Activated naive CD8-positive, alpha-beta T cell treated with anti-CD3 and anti-CD28 coated beads for 36 hours (primary cell): ENCODE results near the gene HERC4. TPM values are rescaled to one million over a fixed set of nuclear protein-coding genes. Genes with fewer than 3 reads are reported as not detected.
"Not testable (repeated sequence)": the region's sequence is repeated elsewhere in the genome, so short reads cannot be mapped to it uniquely, and the experiment has no call there.

Experiments
- DNase-seq: peaks from one replicate; pipeline ENCODE4 v3.0.0; 2021
- H3K27ac Mint-ChIP-seq: one replicate; pipeline ENCODE4 v1.8.0; 2022; ENCODE audit warnings: mild to moderate bottlenecking, moderate library complexity, mixed read lengths
- H3K27me3 Mint-ChIP-seq: one replicate; pipeline ENCODE4 v1.8.0; 2022; ENCODE audit warnings: mild to moderate bottlenecking, mixed read lengths
- H3K36me3 Mint-ChIP-seq: one replicate; pipeline ENCODE4 v1.8.0; 2021; ENCODE audit warnings: mild to moderate bottlenecking, mixed read lengths
- H3K4me1 Mint-ChIP-seq: one replicate; pipeline ENCODE4 v1.8.0; 2021; ENCODE audit warnings: mixed read lengths
- H3K4me3 Mint-ChIP-seq: one replicate; pipeline ENCODE4 v1.8.0; 2022; ENCODE audit warnings: mild to moderate bottlenecking, moderate library complexity, mixed read lengths
- H3K9me3 Mint-ChIP-seq: one replicate; pipeline ENCODE4 v1.8.0; 2022; ENCODE audit warnings: mixed read lengths
- total RNA-seq, 2 experiments: library from RNA; stranded (reverse); gene quantifications; one replicate each; pipeline ENCODE4 v1.2.3, GENCODE V29; 2021

HERC4 gene
- total RNA-seq, 2 experiments from 2014 or later: 38.2 to 39.9 TPM

GRCh38 chr10:68046642-68047041 is 28.4 kb downstream of the HERC4 start:
- DNase-seq: no peak
- Mint-ChIP-seq H3K27me3 (no peaks in the 10 kb centered on the region), H3K4me1 (peaks cover 46% of the 10 kb centered on the region), H3K27ac (no peak overlapping the region), H3K9me3 (no peaks in the 10 kb centered on the region), H3K4me3 (no peak overlapping the region), H3K36me3 (peaks cover 18% of the 10 kb centered on the region)

DNA sequence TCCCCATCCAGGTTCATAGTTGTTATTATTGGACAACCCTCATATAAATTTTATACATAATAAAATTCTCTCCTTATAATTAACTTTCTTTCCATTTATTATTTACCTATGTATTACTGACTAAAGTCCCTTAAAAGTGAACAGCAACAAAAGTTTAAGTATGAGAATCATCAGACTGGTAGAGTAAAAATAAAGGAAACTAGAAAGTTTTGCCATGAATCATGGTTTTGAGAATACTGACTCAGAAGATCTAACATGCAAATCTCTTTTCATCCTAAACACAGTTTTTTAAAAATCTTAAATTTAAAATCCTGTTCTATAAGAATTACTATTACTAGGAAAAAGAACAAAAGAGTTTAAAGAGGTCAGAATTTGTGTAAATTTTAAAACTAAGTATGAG is 32.1 kb downstream of the HERC4 start:
- H3K4me1 Mint-ChIP-seq: peaks cover 32% of the 10 kb centered on the region
- no peaks in the 10 kb centered on the region for H3K27me3 Mint-ChIP-seq
- peaks cover 8% of the 10 kb centered on the region for H3K36me3 Mint-ChIP-seq
- DNase-seq: no peak
- H3K9me3 Mint-ChIP-seq: no peaks in the 10 kb centered on the region
- no peak overlapping the region for H3K27ac Mint-ChIP-seq
- H3K4me3 Mint-ChIP-seq: no peak overlapping the region

DNA sequence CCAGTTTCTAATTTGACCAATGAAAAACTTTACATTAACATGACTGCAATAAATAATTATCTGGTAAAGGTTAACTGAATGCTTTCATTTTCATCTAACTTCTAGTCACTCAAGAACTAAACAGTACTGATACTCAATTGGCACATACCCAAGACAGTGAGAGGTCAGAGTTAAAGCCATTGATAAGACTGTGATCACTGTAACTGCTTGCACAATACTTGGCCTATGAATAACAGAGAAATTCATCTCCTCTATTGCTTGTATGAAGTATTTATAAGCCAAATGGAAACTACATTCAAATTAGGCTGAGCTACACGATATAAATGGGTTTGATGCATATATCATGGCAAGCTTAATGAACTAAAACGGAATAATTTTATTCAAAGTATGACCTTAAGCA is 43.0 kb downstream of the HERC4 start:
- H3K4me1 Mint-ChIP-seq: peaks cover 5% of the 10 kb centered on the region
- no peak overlapping the region for H3K27ac Mint-ChIP-seq
- DNase-seq: no peak
- H3K27me3 Mint-ChIP-seq: no peaks in the 10 kb centered on the region
- H3K4me3 Mint-ChIP-seq: no peak overlapping the region
- no peaks in the 10 kb centered on the region for H3K9me3 Mint-ChIP-seq
- H3K36me3 Mint-ChIP-seq: peaks cover 13% of the 10 kb centered on the region

DNA sequence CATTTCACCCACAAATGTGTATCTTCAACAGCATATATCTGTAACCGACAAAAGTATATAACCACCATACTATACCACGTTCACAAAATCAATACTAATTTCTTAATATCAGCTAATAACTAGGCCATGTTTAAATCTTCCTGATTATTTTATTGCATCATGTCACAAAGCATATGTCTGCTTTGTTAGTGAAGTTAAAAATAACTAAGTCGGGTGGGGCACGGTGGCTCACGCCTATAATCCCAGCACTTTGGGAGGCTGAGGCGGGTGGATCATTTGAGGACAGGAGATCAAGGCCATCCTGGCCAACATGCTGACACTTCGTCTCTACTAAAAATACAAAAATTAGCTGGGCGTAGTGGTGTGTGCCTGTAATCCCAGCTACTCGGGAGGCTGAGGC is 47.7 kb downstream of the HERC4 start:
- no peaks in the 10 kb centered on the region for H3K27me3 Mint-ChIP-seq
- no peak overlapping the region for H3K27ac Mint-ChIP-seq
- H3K9me3 Mint-ChIP-seq: no peaks in the 10 kb centered on the region
- DNase-seq: no peak
- H3K4me1 Mint-ChIP-seq: peaks cover 4% of the 10 kb centered on the region
- peaks cover 19% of the 10 kb centered on the region for H3K36me3 Mint-ChIP-seq
- no peak overlapping the region for H3K4me3 Mint-ChIP-seq

GRCh38 chr10:68023292-68023691 is 51.8 kb downstream of the HERC4 start:
- Mint-ChIP-seq H3K4me3 (no peak overlapping the region), H3K27me3 (no peaks in the 10 kb centered on the region), H3K27ac (peak overlapping the region; percentile 5), H3K9me3 (peaks cover 19% of the 10 kb centered on the region), H3K4me1 (peaks cover 4% of the 10 kb centered on the region), H3K36me3 (peaks cover 50% of the 10 kb centered on the region)
- no peak for DNase-seq

GRCh38 chr10:68022324-68022723 is 52.8 kb downstream of the HERC4 start:
- H3K27ac Mint-ChIP-seq, H3K4me1 Mint-ChIP-seq, H3K4me3 Mint-ChIP-seq, H3K27me3 Mint-ChIP-seq, DNase-seq: not testable (repeated sequence)
- Mint-ChIP-seq H3K9me3 (peaks cover 19% of the 10 kb centered on the region), H3K36me3 (peaks cover 50% of the 10 kb centered on the region)

DNA sequence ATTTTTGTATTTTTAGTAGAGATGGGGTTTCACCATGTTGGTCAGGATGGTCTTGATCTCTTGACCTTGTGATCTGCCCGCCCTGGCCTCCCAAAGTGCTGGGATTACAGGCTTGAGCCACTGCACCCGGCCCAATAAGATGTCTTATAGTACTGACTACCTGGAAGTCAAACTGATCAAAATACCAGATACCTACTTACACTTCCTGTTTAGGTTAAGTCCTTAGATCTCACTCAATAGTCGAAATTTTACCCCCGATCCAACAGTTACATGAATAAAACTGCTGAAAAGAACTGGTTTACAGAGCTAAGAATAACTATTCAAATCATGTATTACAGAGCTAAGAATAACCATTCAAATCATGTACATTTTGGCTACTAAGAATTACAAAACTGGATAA is 58.6 kb downstream of the HERC4 start:
- H3K9me3 Mint-ChIP-seq: peaks cover 14% of the 10 kb centered on the region
- H3K27ac Mint-ChIP-seq, DNase-seq, H3K27me3 Mint-ChIP-seq, H3K4me1 Mint-ChIP-seq, H3K4me3 Mint-ChIP-seq: not testable (repeated sequence)
- peaks cover 30% of the 10 kb centered on the region for H3K36me3 Mint-ChIP-seq

DNA sequence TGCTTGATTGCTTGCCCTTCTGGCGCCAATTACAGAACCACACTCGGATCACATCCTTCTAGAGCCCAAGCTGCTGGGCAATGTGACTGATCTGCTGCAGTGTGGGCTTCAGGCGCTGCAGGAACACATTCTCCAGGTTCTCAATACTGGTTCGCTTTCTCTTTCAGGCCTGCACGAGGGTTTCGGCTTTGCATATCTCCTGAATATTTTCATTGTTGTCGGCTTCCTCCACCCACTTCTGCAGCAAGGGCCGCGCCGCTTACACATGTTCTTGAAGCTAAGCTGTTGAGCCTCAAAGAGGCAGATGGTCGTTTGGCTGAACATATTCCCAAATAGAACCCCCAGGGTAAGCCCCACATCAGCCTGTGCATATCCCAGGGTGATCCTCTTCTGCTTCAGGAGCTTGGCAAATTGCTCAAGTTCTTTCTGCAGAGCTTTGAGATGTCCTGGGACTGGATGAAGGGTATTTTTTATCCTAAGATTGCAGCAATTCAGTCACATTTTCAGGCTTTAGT is 64.6 kb downstream of the HERC4 start:
- peaks cover 30% of the 10 kb centered on the region for H3K36me3 Mint-ChIP-seq
- no peaks in the 10 kb centered on the region for H3K4me1 Mint-ChIP-seq
- H3K27ac Mint-ChIP-seq: no peak overlapping the region
- no peak overlapping the region for H3K4me3 Mint-ChIP-seq
- H3K9me3 Mint-ChIP-seq: no peaks in the 10 kb centered on the region
- no peaks in the 10 kb centered on the region for H3K27me3 Mint-ChIP-seq
- DNase-seq: no peak

- peaks cover 51% of the 10 kb centered on the region for H3K36me3 Mint-ChIP-seq
- DNase-seq: no peak
- H3K27ac Mint-ChIP-seq: no peak overlapping the region
- H3K27me3 Mint-ChIP-seq: no peaks in the 10 kb centered on the region
- H3K4me3 Mint-ChIP-seq: no peak overlapping the region
- H3K9me3 Mint-ChIP-seq: no peaks in the 10 kb centered on the region
- H3K4me1 Mint-ChIP-seq: peaks cover 1% of the 10 kb centered on the region
Observed at GRCh38 chr10:68007356-68007755, 67.7 kb downstream of the HERC4 start.

DNA sequence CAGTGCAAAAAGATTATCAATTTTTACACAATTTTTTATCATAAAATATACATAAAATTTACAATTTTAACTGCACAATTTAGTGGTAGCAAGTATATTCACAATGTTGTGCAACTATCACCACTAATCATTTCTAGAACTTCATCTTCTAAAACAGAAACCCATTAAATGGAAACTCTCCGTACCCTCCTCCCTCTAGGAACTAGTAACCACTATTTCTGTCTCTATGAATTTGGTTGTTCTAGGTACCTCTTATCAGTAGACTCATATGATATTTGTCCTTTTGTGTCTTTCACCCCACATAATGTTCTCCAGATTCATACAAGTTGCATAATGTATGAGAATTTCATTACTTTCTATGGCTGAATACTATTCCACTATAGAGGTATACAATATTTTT is 73.5 kb downstream of the HERC4 start:
- peaks cover 3% of the 10 kb centered on the region for H3K4me1 Mint-ChIP-seq
- no peak overlapping the region for H3K4me3 Mint-ChIP-seq
- H3K9me3 Mint-ChIP-seq: no peaks in the 10 kb centered on the region
- DNase-seq: no peak
- no peak overlapping the region for H3K27ac Mint-ChIP-seq
- H3K27me3 Mint-ChIP-seq: no peaks in the 10 kb centered on the region
- peaks cover 28% of the 10 kb centered on the region for H3K36me3 Mint-ChIP-seq

- Mint-ChIP-seq H3K27me3 (no peaks in the 10 kb centered on the region), H3K4me3 (no peak overlapping the region), H3K4me1 (peaks cover 3% of the 10 kb centered on the region), H3K9me3 (no peaks in the 10 kb centered on the region), H3K36me3 (peaks cover 27% of the 10 kb centered on the region), H3K27ac (no peak overlapping the region)
- no peak for DNase-seq
Observed at GRCh38 chr10:68001000-68001399, 74.1 kb downstream of the HERC4 start.

- Mint-ChIP-seq H3K27ac (no peak overlapping the region), H3K36me3 (peaks cover 21% of the 10 kb centered on the region), H3K9me3 (no peaks in the 10 kb centered on the region), H3K4me3 (no peak overlapping the region), H3K4me1 (peaks cover 2% of the 10 kb centered on the region), H3K27me3 (no peaks in the 10 kb centered on the region)
- DNase-seq: no peak
Observed at GRCh38 chr10:67990093-67990492, 85.0 kb downstream of the HERC4 start.

- no peak for DNase-seq
- no peaks in the 10 kb centered on the region for H3K27me3 Mint-ChIP-seq
- peaks cover 21% of the 10 kb centered on the region for H3K36me3 Mint-ChIP-seq
- H3K9me3 Mint-ChIP-seq: no peaks in the 10 kb centered on the region
- H3K27ac Mint-ChIP-seq: no peak overlapping the region
- H3K4me3 Mint-ChIP-seq: no peak overlapping the region
- no peaks in the 10 kb centered on the region for H3K4me1 Mint-ChIP-seq
Observed at GRCh38 chr10:67988606-67989005, 86.5 kb downstream of the HERC4 start.

DNA sequence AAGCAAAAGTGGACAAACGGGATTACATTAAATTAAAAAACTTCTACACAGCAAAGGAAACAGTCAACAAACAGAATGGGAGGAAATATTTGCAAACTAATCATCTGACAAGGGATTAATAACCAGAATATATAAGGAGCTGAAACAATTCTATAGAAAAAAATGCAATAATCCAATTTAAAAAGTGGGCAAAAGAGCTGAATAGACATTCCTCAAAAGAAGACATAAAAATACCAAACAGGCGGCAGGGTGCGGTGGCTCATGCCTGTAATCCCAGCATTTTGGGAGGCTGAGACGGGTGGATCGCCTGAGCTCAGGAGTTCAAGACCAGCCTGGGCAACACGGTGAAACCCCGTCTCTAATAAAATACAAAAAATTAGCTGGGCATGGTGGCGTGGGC is 92.5 kb downstream of the HERC4 start:
- not testable (repeated sequence) for DNase-seq, H3K27ac Mint-ChIP-seq, H3K27me3 Mint-ChIP-seq, H3K9me3 Mint-ChIP-seq, H3K4me1 Mint-ChIP-seq, H3K4me3 Mint-ChIP-seq
- peaks cover 45% of the 10 kb centered on the region for H3K36me3 Mint-ChIP-seq

DNA sequence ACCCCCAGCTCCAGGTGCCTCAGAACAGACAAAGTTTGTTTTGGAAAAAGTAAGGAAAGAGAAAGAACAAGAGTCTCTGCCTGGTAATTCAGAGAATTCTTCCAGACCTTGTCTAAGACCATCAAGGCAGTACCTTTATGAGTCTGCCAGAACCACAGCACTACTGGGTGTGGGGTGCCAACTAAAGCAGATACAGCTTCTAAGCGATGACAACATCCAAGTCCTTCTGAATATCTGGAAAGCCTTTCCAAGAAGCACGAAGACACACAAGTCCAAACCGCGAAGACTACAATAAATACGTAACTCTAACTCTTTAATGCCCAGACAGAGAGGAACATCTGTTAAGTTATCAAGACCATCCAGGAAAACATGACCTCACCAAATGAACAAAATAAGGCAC is 96.3 kb downstream of the HERC4 start:
- peaks cover 52% of the 10 kb centered on the region for H3K36me3 Mint-ChIP-seq
- no peaks in the 10 kb centered on the region for H3K27me3 Mint-ChIP-seq
- no peaks in the 10 kb centered on the region for H3K9me3 Mint-ChIP-seq
- peaks cover 10% of the 10 kb centered on the region for H3K4me1 Mint-ChIP-seq
- no peak overlapping the region for H3K27ac Mint-ChIP-seq
- no peak overlapping the region for H3K4me3 Mint-ChIP-seq
- DNase-seq: no peak

- Mint-ChIP-seq H3K36me3 (peaks cover 56% of the 10 kb centered on the region), H3K4me3 (no peak overlapping the region), H3K9me3 (no peaks in the 10 kb centered on the region), H3K4me1 (peaks cover 10% of the 10 kb centered on the region), H3K27ac (no peak overlapping the region), H3K27me3 (no peaks in the 10 kb centered on the region)
- no peak for DNase-seq
Observed at GRCh38 chr10:67977251-67977650, 97.8 kb downstream of the HERC4 start.
